DOHH2 (cell line): ENCODE data around the gene WASL.
A peak's percentile ranks its signal among the peaks of the same experiment; 100 is the strongest.

Experiments
- EZH2phosphoT487 ChIP-seq: fragments of 200-600 bp; sonication (generic); IDR thresholded peaks from 2 replicates; pipeline ENCODE4 v1.6.1; 2017; ENCODE audit warnings: borderline replicate concordance, mild to moderate bottlenecking, antibody characterized with exemption, low read length, moderate library complexity, mixed read lengths
- TF ChIP-seq, protein P1 (sequence below): fragments of 200-600 bp; sonication (generic); IDR thresholded peaks from one replicate; pipeline ENCODE4 v1.5.1; 2014; ENCODE audit warnings: antibody characterized with exemption, mild to moderate bottlenecking, low read depth, low read length; ENCODE audit not compliant: poor library complexity, severe bottlenecking

DNA sequence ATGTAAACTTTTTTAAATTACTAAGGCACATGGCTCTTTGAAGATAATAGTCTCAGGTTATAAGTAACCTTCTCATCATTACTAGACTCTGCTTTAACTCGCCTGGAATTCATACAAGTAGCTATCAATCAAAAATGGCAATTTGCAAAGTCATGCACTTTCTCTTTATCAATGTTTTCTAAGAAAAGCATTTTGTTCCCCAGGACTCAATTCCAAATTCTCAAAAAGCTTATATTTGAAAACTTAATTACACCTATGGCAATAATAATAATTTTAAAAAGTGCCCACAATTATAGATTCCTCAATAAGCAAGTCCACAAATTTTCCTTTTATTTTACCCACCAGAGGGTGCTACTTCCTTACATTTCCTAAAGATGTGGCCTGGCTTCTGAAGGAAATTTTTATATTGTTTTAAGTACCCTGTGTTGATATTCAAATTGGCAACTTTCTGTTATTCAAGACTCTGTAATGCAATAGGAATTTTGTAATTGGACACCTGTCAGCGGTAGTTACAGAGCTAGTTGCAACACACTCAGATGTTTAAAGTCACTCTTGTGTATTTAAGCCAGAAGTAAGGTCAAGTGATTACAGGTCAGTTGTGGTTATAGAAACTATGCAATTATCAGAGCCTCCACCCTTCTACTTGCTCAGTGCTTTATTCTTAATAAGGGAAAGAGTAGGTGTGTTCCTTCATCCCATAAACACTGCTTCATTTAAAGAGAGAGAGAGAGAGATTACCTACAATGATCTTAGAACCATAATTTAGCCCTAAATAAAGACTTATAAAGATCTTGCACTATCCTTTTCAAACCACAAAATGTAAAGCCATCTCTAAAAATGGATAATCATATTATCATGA lies 49.1 kb upstream of the WASL start:
- TF ChIP-seq, protein P1, sequence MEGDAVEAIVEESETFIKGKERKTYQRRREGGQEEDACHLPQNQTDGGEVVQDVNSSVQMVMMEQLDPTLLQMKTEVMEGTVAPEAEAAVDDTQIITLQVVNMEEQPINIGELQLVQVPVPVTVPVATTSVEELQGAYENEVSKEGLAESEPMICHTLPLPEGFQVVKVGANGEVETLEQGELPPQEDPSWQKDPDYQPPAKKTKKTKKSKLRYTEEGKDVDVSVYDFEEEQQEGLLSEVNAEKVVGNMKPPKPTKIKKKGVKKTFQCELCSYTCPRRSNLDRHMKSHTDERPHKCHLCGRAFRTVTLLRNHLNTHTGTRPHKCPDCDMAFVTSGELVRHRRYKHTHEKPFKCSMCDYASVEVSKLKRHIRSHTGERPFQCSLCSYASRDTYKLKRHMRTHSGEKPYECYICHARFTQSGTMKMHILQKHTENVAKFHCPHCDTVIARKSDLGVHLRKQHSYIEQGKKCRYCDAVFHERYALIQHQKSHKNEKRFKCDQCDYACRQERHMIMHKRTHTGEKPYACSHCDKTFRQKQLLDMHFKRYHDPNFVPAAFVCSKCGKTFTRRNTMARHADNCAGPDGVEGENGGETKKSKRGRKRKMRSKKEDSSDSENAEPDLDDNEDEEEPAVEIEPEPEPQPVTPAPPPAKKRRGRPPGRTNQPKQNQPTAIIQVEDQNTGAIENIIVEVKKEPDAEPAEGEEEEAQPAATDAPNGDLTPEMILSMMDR: peak; percentile 58
- no peak for TF ChIP-seq EZH2phosphoT487
